GM12891 (cell line): ENCODE data around the gene PDLIM3.

ENCODE experiments used
- PAX5 ChIP-seq: IDR thresholded peaks from 2 replicates; pipeline ENCODE4 v1.6.1; 2011; ENCODE audit warnings: low read length, moderate library complexity, mild to moderate bottlenecking; ENCODE audit not compliant: insufficient read depth, severe bottlenecking
- POLR2A ChIP-seq: IDR thresholded peaks from 2 replicates; pipeline ENCODE4 v1.6.1; 2011; ENCODE audit warnings: low read depth, low read length, control low read depth
- POLR2AphosphoS5 ChIP-seq: IDR thresholded peaks from 2 replicates; pipeline ENCODE4 v1.6.1; 2011; ENCODE audit warnings: low read depth, low read length, control low read depth
- POU2F2 ChIP-seq: IDR thresholded peaks from 2 replicates; pipeline ENCODE4 v1.6.1; 2011; ENCODE audit warnings: low read depth, mild to moderate bottlenecking, control low read depth, low read length, moderate library complexity
- SPI1 ChIP-seq: IDR thresholded peaks from 2 replicates; pipeline ENCODE4 v1.6.1; 2011; ENCODE audit warnings: low read depth, low read length, control low read depth
- TAF1 ChIP-seq: IDR thresholded peaks from 2 replicates; pipeline ENCODE4 v1.6.1; 2011; ENCODE audit warnings: low read depth, low read length, control low read depth

DNA sequence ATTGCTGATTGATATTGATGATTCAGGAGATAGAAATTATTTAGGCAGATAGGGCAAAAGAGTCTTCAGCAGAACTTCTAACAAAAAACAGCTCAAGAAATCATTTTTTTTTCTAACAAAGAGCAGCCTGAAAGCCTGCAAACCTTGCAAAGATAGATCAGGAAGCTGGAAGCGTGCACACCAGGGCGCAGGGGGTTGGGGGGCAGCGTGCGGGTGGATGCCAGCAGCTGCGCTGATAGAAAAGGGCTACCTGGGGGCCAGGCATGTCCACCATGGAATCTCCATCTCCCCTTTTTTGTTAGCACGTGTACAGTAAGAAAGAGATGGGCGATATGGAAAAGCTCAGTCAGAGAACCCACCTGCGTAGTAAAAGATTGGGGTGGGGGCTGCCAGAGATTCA lies 62.1 kb downstream of the PDLIM3 start:
- TF ChIP-seq POLR2AphosphoS5, result no peak
- TF ChIP-seq POLR2A, result no peak
- no peak for TF ChIP-seq PAX5
- no peak for TF ChIP-seq TAF1
- TF ChIP-seq POU2F2, result no peak
- no peak for TF ChIP-seq SPI1
